Measurements from ENCODE around the gene GCKR.

DNA sequence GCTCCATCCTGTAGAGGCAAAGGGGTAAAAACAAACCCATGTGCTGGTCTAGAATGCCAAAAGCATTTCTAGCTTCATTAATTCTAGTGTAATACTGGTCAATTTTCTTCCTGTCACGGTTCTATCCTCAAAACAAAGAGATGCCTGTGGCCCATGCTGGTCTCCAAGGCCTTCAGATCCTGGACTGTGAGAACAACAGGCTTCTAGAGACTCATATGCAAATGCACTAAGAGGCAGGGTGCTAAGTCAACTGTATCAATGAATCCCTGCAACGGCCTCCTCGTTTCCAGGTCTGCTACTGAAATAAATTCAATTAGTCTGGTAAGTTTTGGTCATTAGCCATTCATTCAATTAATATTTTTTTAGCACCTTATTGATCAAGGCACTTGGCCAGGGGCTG is 11.1 kb upstream of the GCKR start:
- TF ChIP-seq ZNF2 (tag by site-specific recombination; IDR thresholded peaks at IDR 0.05) (no peak), ZNF670 (tag by site-specific recombination; IDR thresholded peaks at IDR 0.05; ENCODE audit: low read depth) (no peak), ZNF549 (tag by site-specific recombination; IDR thresholded peaks at IDR 0.05) (no peak)
- TF ChIP-seq, protein P1, sequence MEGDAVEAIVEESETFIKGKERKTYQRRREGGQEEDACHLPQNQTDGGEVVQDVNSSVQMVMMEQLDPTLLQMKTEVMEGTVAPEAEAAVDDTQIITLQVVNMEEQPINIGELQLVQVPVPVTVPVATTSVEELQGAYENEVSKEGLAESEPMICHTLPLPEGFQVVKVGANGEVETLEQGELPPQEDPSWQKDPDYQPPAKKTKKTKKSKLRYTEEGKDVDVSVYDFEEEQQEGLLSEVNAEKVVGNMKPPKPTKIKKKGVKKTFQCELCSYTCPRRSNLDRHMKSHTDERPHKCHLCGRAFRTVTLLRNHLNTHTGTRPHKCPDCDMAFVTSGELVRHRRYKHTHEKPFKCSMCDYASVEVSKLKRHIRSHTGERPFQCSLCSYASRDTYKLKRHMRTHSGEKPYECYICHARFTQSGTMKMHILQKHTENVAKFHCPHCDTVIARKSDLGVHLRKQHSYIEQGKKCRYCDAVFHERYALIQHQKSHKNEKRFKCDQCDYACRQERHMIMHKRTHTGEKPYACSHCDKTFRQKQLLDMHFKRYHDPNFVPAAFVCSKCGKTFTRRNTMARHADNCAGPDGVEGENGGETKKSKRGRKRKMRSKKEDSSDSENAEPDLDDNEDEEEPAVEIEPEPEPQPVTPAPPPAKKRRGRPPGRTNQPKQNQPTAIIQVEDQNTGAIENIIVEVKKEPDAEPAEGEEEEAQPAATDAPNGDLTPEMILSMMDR (tag by site-specific recombination; IDR thresholded peaks at IDR 0.05), result no peak
- TF ChIP-seq, protein P2, sequence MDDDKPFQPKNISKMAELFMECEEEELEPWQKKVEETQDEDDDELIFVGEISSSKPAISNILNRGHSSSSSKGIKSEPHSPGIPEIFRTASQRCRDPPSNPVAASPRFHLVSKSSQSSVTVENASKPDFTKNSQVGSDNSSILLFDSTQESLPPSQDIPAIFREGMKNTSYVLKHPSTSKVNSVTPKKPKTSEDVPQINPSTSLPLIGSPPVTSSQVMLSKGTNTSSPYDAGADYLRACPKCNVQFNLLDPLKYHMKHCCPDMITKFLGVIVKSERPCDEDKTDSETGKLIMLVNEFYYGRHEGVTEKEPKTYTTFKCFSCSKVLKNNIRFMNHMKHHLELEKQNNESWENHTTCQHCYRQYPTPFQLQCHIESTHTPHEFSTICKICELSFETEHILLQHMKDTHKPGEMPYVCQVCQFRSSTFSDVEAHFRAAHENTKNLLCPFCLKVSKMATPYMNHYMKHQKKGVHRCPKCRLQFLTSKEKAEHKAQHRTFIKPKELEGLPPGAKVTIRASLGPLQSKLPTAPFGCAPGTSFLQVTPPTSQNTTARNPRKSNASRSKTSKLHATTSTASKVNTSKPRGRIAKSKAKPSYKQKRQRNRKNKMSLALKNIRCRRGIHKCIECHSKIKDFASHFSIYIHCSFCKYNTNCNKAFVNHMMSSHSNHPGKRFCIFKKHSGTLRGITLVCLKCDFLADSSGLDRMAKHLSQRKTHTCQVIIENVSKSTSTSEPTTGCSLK (tag by site-specific recombination; IDR thresholded peaks at IDR 0.05), result no peak

Measured in HEK293 (cell line).